Gastrocnemius medialis (tissue), 4 donors: ENCODE data around the gene ZBTB7B.

Experiments
- POLR2A ChIP-seq, 2 donors: fragments of 450-650 bp; IDR thresholded peaks; one replicate each; pipeline ENCODE4 v1.6.1; 2017; ENCODE audit warnings: antibody characterized with exemption in 2 of 2, mild to moderate bottlenecking in 2 of 2, moderate library complexity in 2 of 2
- TF ChIP-seq, protein P1 (sequence below), 5 experiments: fragments of 450-650 bp in 3 of 5; fragments of 200-600 bp in 2 of 5; sonication (generic) in 2 of 5; IDR thresholded peaks in 4 of 5; conservative IDR thresholded peaks in 1 of 5; 1 replicate in 4 of 5; 2 replicates in 1 of 5; pipeline ENCODE4 v1.5.1; 2016 to 2019; ENCODE audit warnings: antibody characterized with exemption in 5 of 5, mild to moderate bottlenecking in 3 of 5, moderate library complexity in 3 of 5

- no peak for TF ChIP-seq POLR2A (IDR thresholded peaks at IDR 0.05)
- TF ChIP-seq, protein P1, sequence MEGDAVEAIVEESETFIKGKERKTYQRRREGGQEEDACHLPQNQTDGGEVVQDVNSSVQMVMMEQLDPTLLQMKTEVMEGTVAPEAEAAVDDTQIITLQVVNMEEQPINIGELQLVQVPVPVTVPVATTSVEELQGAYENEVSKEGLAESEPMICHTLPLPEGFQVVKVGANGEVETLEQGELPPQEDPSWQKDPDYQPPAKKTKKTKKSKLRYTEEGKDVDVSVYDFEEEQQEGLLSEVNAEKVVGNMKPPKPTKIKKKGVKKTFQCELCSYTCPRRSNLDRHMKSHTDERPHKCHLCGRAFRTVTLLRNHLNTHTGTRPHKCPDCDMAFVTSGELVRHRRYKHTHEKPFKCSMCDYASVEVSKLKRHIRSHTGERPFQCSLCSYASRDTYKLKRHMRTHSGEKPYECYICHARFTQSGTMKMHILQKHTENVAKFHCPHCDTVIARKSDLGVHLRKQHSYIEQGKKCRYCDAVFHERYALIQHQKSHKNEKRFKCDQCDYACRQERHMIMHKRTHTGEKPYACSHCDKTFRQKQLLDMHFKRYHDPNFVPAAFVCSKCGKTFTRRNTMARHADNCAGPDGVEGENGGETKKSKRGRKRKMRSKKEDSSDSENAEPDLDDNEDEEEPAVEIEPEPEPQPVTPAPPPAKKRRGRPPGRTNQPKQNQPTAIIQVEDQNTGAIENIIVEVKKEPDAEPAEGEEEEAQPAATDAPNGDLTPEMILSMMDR (IDR thresholded peaks at IDR 0.05 in 4 of 5, conservative IDR thresholded peaks at IDR 0.05 in 1 of 5), result no peak
Measured at GRCh38 chr1:154956544-154956941, 46.1 kb upstream of the ZBTB7B start.
